HEK293T (cell line): Measurements from ENCODE around the gene VPS16.

Experiments
- BHLHE40 ChIP-seq: fragments of 450-650 bp; IDR thresholded peaks from 2 replicates; pipeline ENCODE4 v1.6.1; 2016; ENCODE audit warnings: mild to moderate bottlenecking, moderate library complexity, borderline replicate concordance
- ELF4 ChIP-seq: fragments of 450-650 bp; IDR thresholded peaks from 2 replicates; pipeline ENCODE4 v1.6.1; 2017; ENCODE audit warnings: antibody characterized with exemption
- FOXK2 ChIP-seq: fragments of 450-650 bp; IDR thresholded peaks from 2 replicates; pipeline ENCODE4 v1.6.1; 2016; ENCODE audit warnings: mild to moderate bottlenecking
- FOXM1 ChIP-seq: fragments of 450-650 bp; IDR thresholded peaks from 2 replicates; pipeline ENCODE4 v1.6.1; 2017; ENCODE audit warnings: mild to moderate bottlenecking, borderline replicate concordance
- NFRKB ChIP-seq: fragments of 450-650 bp; IDR thresholded peaks from 2 replicates; pipeline ENCODE4 v1.6.1; 2016; ENCODE audit warnings: mild to moderate bottlenecking, moderate library complexity
- SUZ12 ChIP-seq: fragments of 450-650 bp; IDR thresholded peaks from 2 replicates; pipeline ENCODE4 v1.6.1; 2016; ENCODE audit warnings: mild to moderate bottlenecking
- TF ChIP-seq, protein P1 (sequence below): fragments of 450-650 bp; IDR thresholded peaks from 2 replicates; pipeline ENCODE4 v1.6.1; 2016

DNA sequence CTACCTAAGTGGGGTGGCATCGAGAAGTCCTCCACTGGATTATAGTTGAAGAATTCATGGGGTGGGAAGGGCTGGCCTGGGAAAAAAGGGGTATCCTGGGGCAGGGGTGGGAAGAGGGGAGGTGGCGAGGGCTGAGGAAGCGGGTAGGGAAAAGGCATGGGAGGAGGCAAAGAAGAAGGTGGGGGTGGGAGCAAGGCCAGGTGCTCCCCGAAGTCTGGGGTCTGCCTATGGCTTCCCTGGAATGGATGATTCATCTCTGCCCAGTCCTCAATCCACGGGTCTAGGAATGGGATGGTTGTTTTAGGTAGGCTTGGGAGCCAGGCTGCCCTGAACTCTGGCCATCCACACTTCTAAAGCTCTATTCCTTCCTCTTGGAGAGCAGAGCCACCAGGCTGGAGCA lies 4.5 kb upstream of the VPS16 start:
- TF ChIP-seq BHLHE40 (no peak), ELF4 (no peak), FOXM1 (no peak), NFRKB (no peak), FOXK2 (no peak), SUZ12 (no peak)
- TF ChIP-seq, protein P1, sequence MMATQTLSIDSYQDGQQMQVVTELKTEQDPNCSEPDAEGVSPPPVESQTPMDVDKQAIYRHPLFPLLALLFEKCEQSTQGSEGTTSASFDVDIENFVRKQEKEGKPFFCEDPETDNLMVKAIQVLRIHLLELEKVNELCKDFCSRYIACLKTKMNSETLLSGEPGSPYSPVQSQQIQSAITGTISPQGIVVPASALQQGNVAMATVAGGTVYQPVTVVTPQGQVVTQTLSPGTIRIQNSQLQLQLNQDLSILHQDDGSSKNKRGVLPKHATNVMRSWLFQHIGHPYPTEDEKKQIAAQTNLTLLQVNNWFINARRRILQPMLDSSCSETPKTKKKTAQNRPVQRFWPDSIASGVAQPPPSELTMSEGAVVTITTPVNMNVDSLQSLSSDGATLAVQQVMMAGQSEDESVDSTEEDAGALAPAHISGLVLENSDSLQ: no peak
